GM19043 (cell line): ENCODE data around the gene KRT10.
"Not testable (repeated sequence)": the region's sequence is repeated elsewhere in the genome, so short reads cannot be mapped to it uniquely, and the experiment has no call there.

ENCODE experiments used
- ATAC-seq: cut with Tn5 transposase; IDR thresholded peaks from one replicate; pipeline ENCODE4 v1.9.1; 2021; ENCODE audit warnings: low read depth; ENCODE audit not compliant: unreplicated experiment

The KRT10 gene

GRCh38 chr17:40822132-40822812 lies at the start of gene KRT10:
Gene KRT10, minus strand, starts transcription at chr17:40822614. Its CDS starts 29 bp downstream, at chr17:40822585.
- ATAC-seq = no peak

- ATAC-seq = no peak
Measured at GRCh38 chr17:40871316-40871715, 48.9 kb upstream of the KRT10 start.

- ATAC-seq = no peak
Measured at GRCh38 chr17:40870136-40870535, 47.7 kb upstream of the KRT10 start.

- no peak for ATAC-seq
Measured at GRCh38 chr17:40866838-40867237, 44.4 kb upstream of the KRT10 start, which contains the start of gene KRT12. Gene KRT12, minus strand, starts transcription at chr17:40867223. Its CDS starts 37 bp downstream, at chr17:40867186.

GRCh38 chr17:40864661-40865390 lies 42.4 kb upstream of the KRT10 start:
- ATAC-seq = no peak

GRCh38 chr17:40862985-40863733 lies 40.7 kb upstream of the KRT10 start:
- no peak for ATAC-seq

- no peak for ATAC-seq
Measured at GRCh38 chr17:40859536-40859935, 37.1 kb upstream of the KRT10 start.

GRCh38 chr17:40858667-40859066 lies 36.3 kb upstream of the KRT10 start:
- ATAC-seq = not testable (repeated sequence)

GRCh38 chr17:40857535-40857934 lies 35.1 kb upstream of the KRT10 start:
- no peak for ATAC-seq

- ATAC-seq = no peak
Measured at GRCh38 chr17:40854175-40854814, 31.9 kb upstream of the KRT10 start.

GRCh38 chr17:40852364-40852763 lies 29.9 kb upstream of the KRT10 start:
- no peak for ATAC-seq

- ATAC-seq = no peak
Measured at GRCh38 chr17:40850293-40850972, 28.0 kb upstream of the KRT10 start.

GRCh38 chr17:40849723-40850122 lies 27.3 kb upstream of the KRT10 start:
- no peak for ATAC-seq

- no peak for ATAC-seq
Measured at GRCh38 chr17:40848583-40849235, 26.3 kb upstream of the KRT10 start.

GRCh38 chr17:40846515-40847144 lies 24.2 kb upstream of the KRT10 start:
- ATAC-seq = no peak

- no peak for ATAC-seq
Measured at GRCh38 chr17:40844671-40845107, 22.3 kb upstream of the KRT10 start.

GRCh38 chr17:40843242-40843641 lies 20.8 kb upstream of the KRT10 start:
- no peak for ATAC-seq

- ATAC-seq = no peak
Measured at GRCh38 chr17:40841246-40841645, 18.8 kb upstream of the KRT10 start.

GRCh38 chr17:40839194-40839593 lies 16.8 kb upstream of the KRT10 start:
- ATAC-seq = no peak
